Esophagus muscularis mucosa (tissue), 4 donors: ENCODE measurements around the gene ZNF540. TPM values are rescaled to one million over a fixed set of nuclear protein-coding genes. Genes with fewer than 3 reads are reported as not detected.

Source experiments
- DNase-seq: peaks from one replicate; pipeline ENCODE4 v3.0.0-alpha.2; 2017; ENCODE audit errors: extremely low spot score
- H3K27ac ChIP-seq, 4 donors: fragments of 200-600 bp; sonication (generic); replicated peaks in 1 of 4; 1 replicate in 3 of 4; 2 replicates in 1 of 4; pipeline ENCODE4 v1.5.1; 2016 to 2019; ENCODE audit warnings: mild to moderate bottlenecking in 1 of 4
- H3K27me3 ChIP-seq, 4 donors: fragments of 200-600 bp; sonication (generic); one replicate each; pipeline versions ENCODE4 v1.5.1 to v1.6.0; 2016 to 2019
- H3K36me3 ChIP-seq, 4 donors: fragments of 200-600 bp; sonication (generic); one replicate each; pipeline ENCODE4 v1.5.1; 2016 to 2019
- H3K4me1 ChIP-seq, 4 donors: fragments of 200-600 bp; sonication (generic); one replicate each; pipeline ENCODE4 v1.5.1; 2016 to 2019
- H3K4me3 ChIP-seq, 4 donors: fragments of 200-600 bp; sonication (generic); 1 replicate in 2 of 4; 2 replicates in 2 of 4; pipeline ENCODE4 v1.5.1; 2016 to 2019; ENCODE audit warnings: mild to moderate bottlenecking in 4 of 4, moderate library complexity in 1 of 4
- H3K9me3 ChIP-seq, 4 donors: fragments of 200-600 bp; sonication (generic); 1 replicate in 3 of 4; 2 replicates in 1 of 4; pipeline ENCODE4 v1.5.1; 2016 to 2019
- CTCF ChIP-seq, 3 experiments: fragments of 200-600 bp in 2 of 3; fragments of 450-650 bp in 1 of 3; sonication (generic) in 2 of 3; IDR thresholded peaks; one replicate each; pipeline ENCODE4 v1.5.1; 2017 to 2019; ENCODE audit warnings: antibody characterized with exemption in 3 of 3, mild to moderate bottlenecking in 2 of 3, moderate library complexity in 1 of 3
- EP300 ChIP-seq: sonication (generic); formaldehyde crosslinking; IDR thresholded peaks from one replicate; pipeline ENCODE4 v1.6.1; 2017; ENCODE audit warnings: antibody characterized with exemption
- POLR2A ChIP-seq: fragments of 450-650 bp; IDR thresholded peaks from one replicate; pipeline ENCODE4 v1.6.1; 2017; ENCODE audit warnings: antibody characterized with exemption, moderate library complexity, mild to moderate bottlenecking, low read depth
- POLR2AphosphoS5 ChIP-seq, 2 donors: sonication (generic); formaldehyde crosslinking; IDR thresholded peaks; one replicate each; pipeline ENCODE4 v1.6.1; 2017; ENCODE audit warnings: antibody characterized with exemption in 2 of 2
- WGBS: methylation state at CpG from one replicate; pipeline ENCODE4 v1.1.5; 2018; 5-methylcytosine and 5-hydroxymethylcytosine counted together
- intact Hi-C: fragments of 100-400 bp; cut with DNase I; formaldehyde crosslinking; loops from one replicate; pipeline ENCODE4 v1.15.1; 2023
- total RNA-seq, 4 donors: library from RNA; depleted of rRNA; stranded (reverse); fragments of >200 nt; gene quantifications; one replicate each; pipeline versions ENCODE4 v1.1.0 to v1.2.1, GENCODE V29; 2016

ZNF540 gene
- total RNA-seq, 4 donors from 2014 or later = 1.6 to 5.4 (median 2.5) TPM

- Histone ChIP-seq H3K27me3 (no peaks in the 10 kb centered on the region), H3K27ac (no peak overlapping the region), H3K9me3 (peaks cover 19 to 91% (median 56%) of the 10 kb centered on the region in 4 donors), H3K36me3 (peaks cover 26 to 59% (median 44%) of the 10 kb centered on the region in 4 donors), H3K4me3 (no peak overlapping the region), H3K4me1 (no peaks in the 10 kb centered on the region)
- no peak for DNase-seq
- TF ChIP-seq CTCF (IDR thresholded peaks at IDR 0.05) (no peak), POLR2AphosphoS5 (IDR thresholded peaks at IDR 0.05) (no peak), EP300 (no peak), POLR2A (no peak)
- intact Hi-C loops = no loop called here
- WGBS = 97% methylated on average over 11 of the region's 11 CpGs
Measured at GRCh38 chr19:37635076-37636056, 40.7 kb downstream of the ZNF540 start.

GRCh38 chr19:37654118-37654517, 59.4 kb downstream of the ZNF540 start:
- TF ChIP-seq EP300 (no peak), POLR2A (no peak)
- Histone ChIP-seq H3K27me3 (no peaks in the 10 kb centered on the region), H3K4me1 (peaks cover 12 to 30% (median 27%) of the 10 kb centered on the region in 4 donors), H3K36me3 (peaks cover 0 to 8% (median 3%) of the 10 kb centered on the region in 4 donors), H3K9me3 (no peaks in the 10 kb centered on the region), H3K4me3 (peak overlapping the region; percentile 71 to 88 (median 74)), H3K27ac (peak overlapping the region; percentile 88 to 94 (median 89))
- DNase-seq = no peak
- intact Hi-C loops = loop anchor here (5.0 kb wide), 1 partner anchor 57 kb away; no protein-coding TSS in a partner anchor
- 6% methylated on average over 5 of the region's 5 CpGs for WGBS

- H3K4me1 ChIP-seq = peaks cover 12 to 30% (median 27%) of the 10 kb centered on the region in 4 donors
- no peak for DNase-seq
- H3K36me3 ChIP-seq = peaks cover 0 to 2% (median under 1%) of the 10 kb centered on the region in 4 donors
- H3K9me3 ChIP-seq = no peaks in the 10 kb centered on the region
- H3K27ac ChIP-seq = peak overlapping the region; percentile 88 to 94 (median 89)
- intact Hi-C loops = loop anchor here (5.0 kb wide), 2 partner anchors 38 to 57 kb away; no protein-coding TSS in a partner anchor
- no peak for TF ChIP-seq POLR2A
- TF ChIP-seq CTCF (IDR thresholded peaks at IDR 0.05) = no peak
- TF ChIP-seq POLR2AphosphoS5 (IDR thresholded peaks at IDR 0.05) = no peak
- no peak for TF ChIP-seq EP300
- peak overlapping the region; percentile 71 to 88 (median 74) for H3K4me3 ChIP-seq
- WGBS = 0% methylated on average over 12 of the region's 40 CpGs
- H3K27me3 ChIP-seq = no peaks in the 10 kb centered on the region
Measured at GRCh38 chr19:37654629-37655300, 60.1 kb downstream of the ZNF540 start.

- H3K27ac ChIP-seq = peak within 1 kb of the TSS; percentile 88 to 94 (median 89)
- TF ChIP-seq CTCF (IDR thresholded peaks at IDR 0.05) (no peak), EP300 (no peak), POLR2AphosphoS5 (IDR thresholded peaks at IDR 0.05) (peak in 1 of 2 donors; percentile 76), POLR2A (no peak)
- intact Hi-C loops = loop anchor here (5.0 kb wide), 1 partner anchor 37 kb away; no protein-coding TSS in a partner anchor
- no peaks in the 10 kb centered on the region for H3K9me3 ChIP-seq
- no peaks in the 10 kb centered on the region for H3K36me3 ChIP-seq
- no peaks in the 10 kb centered on the region for H3K27me3 ChIP-seq
- DNase-seq = peak; percentile 95
- peak within 1 kb of the TSS; percentile 71 to 88 (median 74) for H3K4me3 ChIP-seq
- 0% methylated on average over 2 of the region's 34 CpGs for WGBS
- peaks cover 12 to 30% (median 27%) of the 10 kb centered on the region in 4 donors for H3K4me1 ChIP-seq
Measured at GRCh38 chr19:37655301-37655688, 60.6 kb downstream of the ZNF540 start, which contains the start of gene ZFP30. ZFP30 (minus strand) TSS chr19:37655465; CDS start chr19:37647822, 7,643 bp downstream.
